Measurements from ENCODE around the gene CACNA1H.

- TF ChIP-seq CTCF (IDR thresholded peaks at IDR 0.05; ENCODE audit: insufficient read depth, low read length, poor library complexity, severe bottlenecking) (no peak), EZH2phosphoT487 (conservative IDR thresholded peaks at IDR 0.05; ENCODE audit: low read length) (no peak)
Measured at GRCh38 chr16:1182316-1182671, 29.4 kb downstream of the CACNA1H start.

Measured in SU-DHL-6 (cell line).